Stimulated activated CD4-positive, alpha-beta T cell treated with anti-CD3 and anti-CD28 coated beads, Interleukin-12 subunit alpha, Interleukin-12 subunit beta, amount 100 ng/mL, for 48 hours (primary cell): ENCODE data around the gene ZNF37A.
"Not testable (repeated sequence)": the region's sequence is repeated elsewhere in the genome, so short reads cannot be mapped to it uniquely, and the experiment has no call there.

Experiments used
- DNase-seq, 3 donors: peaks; one replicate each; pipeline ENCODE4 v3.0.0-alpha.2; 2020; ENCODE audit warnings: low read depth in 2 of 3, low spot score in 1 of 3

The ZNF37A gene

DNA sequence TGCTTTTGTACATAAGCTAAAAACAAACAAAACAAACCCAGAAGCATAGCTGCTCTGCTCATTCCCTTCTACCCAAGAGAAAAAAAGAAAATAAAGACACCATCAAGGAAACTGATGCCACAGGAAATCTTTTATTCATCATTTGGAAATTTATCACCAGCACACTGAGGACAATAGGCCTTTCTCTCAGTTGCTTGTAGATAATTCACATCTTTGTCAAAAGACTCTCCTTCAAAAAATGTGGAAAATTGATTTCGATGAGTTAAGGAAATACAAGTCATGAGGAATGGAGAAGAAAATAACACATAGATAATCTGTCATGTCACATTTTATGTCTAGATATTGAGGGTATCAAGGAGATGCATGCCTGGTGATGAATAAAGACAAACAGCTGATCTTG is 53.5 kb downstream of the ZNF37A start:
- no peak for DNase-seq

DNA sequence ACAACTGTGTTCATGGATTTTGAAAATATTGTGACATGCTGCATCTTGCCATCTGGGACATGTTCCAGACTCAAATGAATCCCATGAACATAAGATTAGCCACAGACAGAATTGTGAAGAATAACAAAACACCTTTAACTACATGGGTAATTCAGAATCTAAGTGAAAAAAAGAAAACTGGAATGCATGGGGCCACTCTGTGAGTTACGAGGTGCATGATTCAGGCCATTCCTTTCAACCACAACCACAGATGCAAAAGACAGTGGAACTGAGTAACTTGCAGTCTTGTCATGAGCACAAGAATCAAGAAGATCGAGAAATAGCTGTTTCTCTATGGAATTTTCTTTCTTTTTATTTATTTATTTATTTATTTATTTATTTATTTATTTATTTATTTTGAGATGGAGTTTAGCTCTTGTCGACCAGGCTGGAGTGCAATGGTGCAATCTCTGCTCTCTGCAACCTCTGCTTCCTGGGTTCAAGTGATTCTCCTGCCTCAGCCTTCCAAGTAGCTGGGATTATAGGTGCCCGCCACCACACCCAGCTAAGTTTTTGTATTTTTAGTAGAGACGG is 56.8 kb downstream of the ZNF37A start:
- not testable (repeated sequence) for DNase-seq

DNA sequence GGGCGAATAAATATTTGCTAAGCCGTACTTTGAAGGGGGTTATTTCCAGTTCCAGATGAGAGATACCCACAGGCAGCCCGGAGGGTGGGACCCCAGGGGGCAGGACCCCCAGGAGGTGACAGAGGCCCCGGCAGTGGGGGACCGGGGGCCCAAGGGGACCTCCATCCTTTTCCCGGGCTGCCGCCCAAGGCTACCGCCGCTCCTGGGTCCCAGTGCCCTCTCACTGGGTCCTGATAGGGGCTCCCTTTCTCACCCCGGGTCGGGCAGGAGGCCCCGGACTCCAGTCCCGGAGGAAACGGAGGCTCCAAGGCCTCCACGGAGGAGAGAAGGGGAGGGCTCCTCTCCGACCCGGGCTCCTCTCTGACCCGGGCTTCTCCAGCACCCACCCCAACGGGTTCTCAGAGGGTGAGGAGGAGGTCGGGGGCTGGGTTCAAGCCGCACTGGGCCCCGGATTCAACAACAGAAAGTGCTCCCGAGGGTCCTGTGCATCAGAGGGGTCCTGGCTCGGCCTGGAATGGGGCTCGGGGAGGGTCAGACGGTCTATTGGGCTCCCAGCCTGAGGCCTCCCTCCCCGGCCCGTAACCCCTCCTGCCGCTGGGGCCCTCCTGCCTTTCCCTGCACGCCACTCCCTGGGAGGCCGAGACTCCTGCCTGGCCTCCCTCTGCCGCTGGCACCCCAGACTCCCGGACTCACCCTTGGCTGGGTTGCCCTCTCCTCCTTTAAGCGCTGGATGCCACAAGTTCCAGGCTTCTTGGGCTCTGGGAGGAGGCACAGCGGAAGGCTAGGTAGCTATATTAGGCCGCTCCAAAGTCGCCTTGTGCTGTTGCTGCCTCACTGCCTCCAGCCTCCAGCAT is 62.5 kb downstream of the ZNF37A start:
- no peak for DNase-seq

DNA sequence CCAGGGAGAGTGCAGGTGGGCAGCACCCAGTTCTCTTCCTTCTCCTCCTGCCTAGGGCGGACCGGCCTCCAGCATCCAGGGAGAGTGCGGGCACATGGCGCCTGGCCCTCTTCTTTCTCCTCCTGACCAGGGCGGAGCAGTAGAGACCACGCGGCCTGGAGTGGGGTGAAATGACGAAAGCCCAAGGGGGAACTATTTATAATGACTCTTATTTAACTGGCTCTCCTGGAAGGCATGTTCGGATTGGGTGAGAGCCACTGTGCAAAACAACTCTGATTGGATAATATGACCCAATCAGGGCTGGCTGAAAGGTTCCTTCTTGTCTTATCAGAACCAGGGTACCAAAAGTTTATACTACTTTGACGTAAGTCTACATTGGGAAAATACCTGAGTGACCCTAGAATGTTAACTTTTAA is 63.1 kb downstream of the ZNF37A start:
- DNase-seq, result no peak

DNA sequence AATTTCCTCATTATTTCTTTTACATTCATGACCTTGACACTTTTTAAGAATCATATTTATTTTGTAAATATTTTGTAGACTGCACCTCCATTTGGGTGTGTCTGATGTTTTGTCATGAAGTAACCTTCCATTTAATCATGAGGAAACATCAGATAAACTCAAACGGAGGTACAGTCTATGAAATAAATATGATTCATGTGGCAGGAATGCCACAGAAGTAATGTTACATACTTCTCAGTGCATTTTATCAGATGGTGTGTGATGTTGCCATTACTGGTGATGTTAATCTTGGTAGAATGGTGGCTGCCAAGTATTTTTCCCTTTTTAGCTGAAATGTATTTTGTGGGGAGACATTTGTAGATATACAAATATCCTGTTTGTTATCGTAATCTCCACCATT is 64.9 kb downstream of the ZNF37A start:
- DNase-seq, result no peak

DNA sequence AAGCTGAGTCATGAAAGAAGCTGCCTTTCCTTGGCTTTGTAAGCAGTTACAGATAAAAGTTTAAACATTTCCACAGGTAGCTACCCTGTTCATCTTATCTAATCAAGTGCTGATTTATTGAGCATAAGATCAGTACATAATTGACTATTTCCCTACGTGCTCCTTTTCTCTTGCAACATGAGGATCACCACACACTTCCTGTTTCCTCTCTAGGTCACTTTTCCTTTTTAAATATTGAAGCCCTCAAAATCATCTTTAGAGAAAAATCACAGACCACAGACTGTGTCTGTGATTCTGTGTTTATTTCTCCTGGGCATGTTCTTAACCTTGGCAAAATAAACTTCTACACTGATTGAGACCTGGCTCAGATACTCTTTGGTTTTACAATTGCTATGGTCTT is 69.5 kb downstream of the ZNF37A start:
- no peak for DNase-seq

DNA sequence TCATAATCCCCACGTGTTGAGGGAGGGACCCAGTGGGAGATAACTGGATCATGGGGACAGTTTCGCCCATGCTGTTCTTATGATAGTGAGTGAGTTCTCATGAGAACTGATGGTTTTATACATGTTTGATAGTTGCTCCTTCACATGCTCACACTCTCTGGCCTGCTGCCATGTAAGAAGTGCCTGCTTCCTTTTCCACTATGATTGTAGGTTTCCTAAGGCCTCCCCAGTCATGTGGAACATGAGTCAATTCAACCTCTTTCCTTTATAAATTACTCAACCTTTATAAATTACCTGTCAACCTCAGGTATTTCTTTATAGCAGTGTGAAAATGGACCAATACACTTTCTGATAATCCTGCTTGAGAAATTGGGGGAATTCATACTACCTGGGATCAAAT is 80.2 kb downstream of the ZNF37A start:
- no peak for DNase-seq

DNA sequence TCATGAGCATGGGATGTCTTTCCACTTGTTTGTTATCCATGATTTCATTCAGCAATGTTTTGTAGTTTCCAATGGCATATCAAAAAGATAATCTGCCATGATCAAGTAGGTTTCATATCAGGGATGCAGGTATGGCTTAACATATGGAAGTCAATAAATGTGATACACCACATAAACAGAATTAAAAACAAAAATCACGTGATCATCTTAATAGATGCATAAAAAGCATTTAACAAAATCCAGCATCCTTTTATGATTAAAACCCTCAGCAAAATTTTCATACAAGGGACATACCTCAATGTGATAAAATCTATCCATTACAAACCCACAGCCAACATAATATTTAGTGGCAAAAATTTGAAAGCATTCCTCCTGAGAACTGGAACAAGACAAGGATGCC is 90.3 kb downstream of the ZNF37A start:
- DNase-seq, result no peak
